WERI-Rb-1 (cell line): ENCODE data around the gene ADAMTSL3.
"Not testable (repeated sequence)": the region's sequence is repeated elsewhere in the genome, so short reads cannot be mapped to it uniquely, and the experiment has no call there.

Experiments used
- DNase-seq: peaks from one replicate; pipeline ENCODE4 v3.0.0-alpha.2; 2020
- H3K27ac ChIP-seq: fragments of 250-450 bp; sonication (Bioruptor Pico); 2 replicates; pipeline ENCODE4 v1.5.1; 2020; ENCODE audit warnings: mild to moderate bottlenecking, moderate library complexity
- H3K27me3 ChIP-seq: fragments of 250-450 bp; sonication (Bioruptor Pico); 2 replicates; pipeline ENCODE4 v1.5.1; 2021; ENCODE audit warnings: mild to moderate bottlenecking, low read depth, moderate library complexity; ENCODE audit not compliant: insufficient read depth, severe bottlenecking
- H3K36me3 ChIP-seq: fragments of 250-450 bp; sonication (Bioruptor Pico); 2 replicates; pipeline ENCODE4 v1.5.1; 2020; ENCODE audit warnings: mild to moderate bottlenecking, moderate library complexity
- H3K4me3 ChIP-seq: 2 replicates; pipeline ENCODE4 v1.5.1; 2011; ENCODE audit warnings: low read depth, mild to moderate bottlenecking, control low read depth, low read length
- H3K9me3 ChIP-seq: fragments of 250-450 bp; sonication (Bioruptor Pico); 2 replicates; pipeline ENCODE4 v1.5.1; 2021; ENCODE audit warnings: mild to moderate bottlenecking, moderate library complexity; ENCODE audit not compliant: severe bottlenecking
- TF ChIP-seq, protein P1 (sequence below): IDR thresholded peaks from 2 replicates; pipeline ENCODE4 v1.5.1; 2011; ENCODE audit warnings: low read depth, mild to moderate bottlenecking, control low read depth, inconsistent platforms, low read length

The ADAMTSL3 gene

DNA sequence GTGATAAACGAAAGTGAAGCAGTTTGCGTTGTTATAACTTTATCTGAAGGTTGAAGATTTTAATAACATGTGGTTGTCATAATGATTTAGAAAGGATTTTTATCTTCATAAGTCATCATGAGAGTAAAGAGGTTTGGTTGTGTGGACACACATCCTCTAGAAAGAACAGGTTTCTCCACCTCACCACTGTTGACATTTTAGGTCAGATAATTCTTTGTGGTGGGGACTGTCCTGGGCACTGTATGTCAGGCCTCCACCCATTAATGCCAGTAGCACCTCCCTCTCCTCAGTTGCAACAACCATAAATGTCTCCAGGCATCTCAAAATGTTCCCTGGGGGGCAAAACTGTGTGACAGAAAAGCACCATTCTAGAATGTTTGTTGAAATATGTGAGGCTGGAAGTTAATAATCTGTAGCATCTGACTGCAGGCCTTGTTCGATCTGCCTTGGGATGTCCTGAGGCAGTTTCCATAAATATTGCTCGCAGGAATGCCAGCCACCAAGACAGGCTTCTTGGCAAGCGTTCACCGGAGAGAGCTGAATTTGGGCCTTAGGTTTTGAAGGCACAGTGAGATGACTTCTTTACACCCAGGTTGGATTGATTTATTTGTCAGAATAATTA lies 100.1 kb downstream of the ADAMTSL3 start:
- Histone ChIP-seq H3K27ac (no peak overlapping the region), H3K4me3 (no peak overlapping the region), H3K9me3 (peaks cover 10% of the 10 kb centered on the region), H3K36me3 (no peaks in the 10 kb centered on the region), H3K27me3 (no peaks in the 10 kb centered on the region)
- TF ChIP-seq, protein P1, sequence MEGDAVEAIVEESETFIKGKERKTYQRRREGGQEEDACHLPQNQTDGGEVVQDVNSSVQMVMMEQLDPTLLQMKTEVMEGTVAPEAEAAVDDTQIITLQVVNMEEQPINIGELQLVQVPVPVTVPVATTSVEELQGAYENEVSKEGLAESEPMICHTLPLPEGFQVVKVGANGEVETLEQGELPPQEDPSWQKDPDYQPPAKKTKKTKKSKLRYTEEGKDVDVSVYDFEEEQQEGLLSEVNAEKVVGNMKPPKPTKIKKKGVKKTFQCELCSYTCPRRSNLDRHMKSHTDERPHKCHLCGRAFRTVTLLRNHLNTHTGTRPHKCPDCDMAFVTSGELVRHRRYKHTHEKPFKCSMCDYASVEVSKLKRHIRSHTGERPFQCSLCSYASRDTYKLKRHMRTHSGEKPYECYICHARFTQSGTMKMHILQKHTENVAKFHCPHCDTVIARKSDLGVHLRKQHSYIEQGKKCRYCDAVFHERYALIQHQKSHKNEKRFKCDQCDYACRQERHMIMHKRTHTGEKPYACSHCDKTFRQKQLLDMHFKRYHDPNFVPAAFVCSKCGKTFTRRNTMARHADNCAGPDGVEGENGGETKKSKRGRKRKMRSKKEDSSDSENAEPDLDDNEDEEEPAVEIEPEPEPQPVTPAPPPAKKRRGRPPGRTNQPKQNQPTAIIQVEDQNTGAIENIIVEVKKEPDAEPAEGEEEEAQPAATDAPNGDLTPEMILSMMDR: no peak
- no peak for DNase-seq

GRCh38 chr15:83757291-83757690 lies 103.4 kb downstream of the ADAMTSL3 start:
- H3K9me3 ChIP-seq: peaks cover 10% of the 10 kb centered on the region
- DNase-seq, H3K36me3 ChIP-seq, H3K27me3 ChIP-seq, H3K27ac ChIP-seq, H3K4me3 ChIP-seq: not testable (repeated sequence)

DNA sequence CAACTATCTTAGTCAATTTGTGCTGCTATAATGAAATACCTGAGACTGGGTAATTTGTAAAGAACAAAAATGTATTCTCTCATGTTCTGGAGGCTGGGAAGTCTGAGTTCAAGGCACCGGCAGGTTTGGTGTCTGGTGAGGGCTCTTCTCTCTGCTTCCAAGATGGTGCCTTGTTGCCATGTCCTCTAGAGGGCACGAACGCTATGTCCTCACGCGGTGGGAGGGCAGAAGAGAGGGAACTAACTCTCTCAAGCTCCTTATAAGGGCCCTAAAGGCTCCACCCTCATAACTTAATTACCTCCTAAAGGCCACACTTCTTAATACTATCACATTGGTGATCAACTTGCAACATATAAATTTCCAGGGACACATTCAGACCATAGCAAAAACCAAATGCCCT lies 108.4 kb downstream of the ADAMTSL3 start:
- Histone ChIP-seq H3K27ac (no peak overlapping the region), H3K36me3 (no peaks in the 10 kb centered on the region), H3K27me3 (no peaks in the 10 kb centered on the region), H3K9me3 (peaks cover 3% of the 10 kb centered on the region), H3K4me3 (no peak overlapping the region)
- DNase-seq: no peak
- TF ChIP-seq, protein P1: no peak

GRCh38 chr15:83764201-83764838 lies 110.4 kb downstream of the ADAMTSL3 start:
- Histone ChIP-seq H3K9me3 (no peaks in the 10 kb centered on the region), H3K4me3 (no peak overlapping the region), H3K27ac (no peak overlapping the region), H3K36me3 (no peaks in the 10 kb centered on the region), H3K27me3 (no peaks in the 10 kb centered on the region)
- no peak for DNase-seq
- TF ChIP-seq, protein P1: no peak

GRCh38 chr15:83766339-83766738 lies 112.4 kb downstream of the ADAMTSL3 start:
- no peak for DNase-seq
- Histone ChIP-seq H3K4me3 (no peak overlapping the region), H3K27ac (no peak overlapping the region), H3K27me3 (no peaks in the 10 kb centered on the region), H3K9me3 (no peaks in the 10 kb centered on the region), H3K36me3 (no peaks in the 10 kb centered on the region)
- TF ChIP-seq, protein P1: no peak

GRCh38 chr15:83767741-83768140 lies 113.8 kb downstream of the ADAMTSL3 start:
- Histone ChIP-seq H3K27ac (no peak overlapping the region), H3K27me3 (no peaks in the 10 kb centered on the region), H3K4me3 (no peak overlapping the region), H3K9me3 (no peaks in the 10 kb centered on the region), H3K36me3 (no peaks in the 10 kb centered on the region)
- no peak for DNase-seq
- TF ChIP-seq, protein P1: no peak
